OCI-M2 (cell line): ENCODE measurements around the gene CRACDL.

Source experiments
- DNase-seq: peaks from one replicate; lab custom pipeline; 2025; ENCODE audit not compliant: unreplicated experiment; lab: John Stamatoyannopoulos, UW

CRACDL gene

DNA sequence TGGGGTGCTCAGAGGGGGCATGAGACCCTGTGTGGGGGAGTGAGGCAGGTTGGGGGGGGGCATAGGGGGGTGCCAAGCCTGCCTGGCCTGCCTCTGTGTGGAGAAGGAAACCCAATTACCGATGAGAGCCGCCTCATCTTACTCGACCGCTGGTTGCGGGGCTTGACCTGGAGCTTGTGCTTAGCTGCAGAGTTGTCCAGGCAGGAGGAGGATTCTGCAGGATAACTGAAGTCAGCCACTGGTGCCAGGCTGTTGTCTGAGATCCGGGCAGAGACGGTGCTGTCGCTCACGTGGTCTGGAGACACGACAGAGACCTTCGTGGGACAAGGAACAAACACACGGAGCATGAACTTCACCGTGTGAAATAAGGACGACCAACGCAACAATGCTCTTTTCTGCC is 109.2 kb downstream of the CRACDL start:
- DNase-seq = no peak

DNA sequence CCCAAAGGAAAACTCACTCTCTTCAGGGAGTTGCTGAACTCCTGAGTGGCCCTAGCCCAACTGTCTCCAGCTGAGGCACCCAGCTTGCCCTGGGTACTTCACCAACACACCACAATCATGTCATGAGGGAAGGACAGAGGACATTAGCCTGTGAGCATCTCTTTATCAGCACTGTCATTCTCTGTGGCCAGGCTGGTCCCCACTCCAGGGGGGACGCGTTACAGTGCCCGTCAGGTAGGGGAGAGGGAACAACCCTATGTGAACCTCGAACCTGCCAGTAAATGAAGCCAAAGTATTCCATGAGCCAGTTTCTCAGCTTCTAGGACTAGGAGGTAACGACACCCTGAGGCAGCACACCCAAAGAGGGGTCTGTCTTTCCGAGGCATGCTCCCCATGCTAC is 110.2 kb downstream of the CRACDL start:
- DNase-seq = no peak

DNA sequence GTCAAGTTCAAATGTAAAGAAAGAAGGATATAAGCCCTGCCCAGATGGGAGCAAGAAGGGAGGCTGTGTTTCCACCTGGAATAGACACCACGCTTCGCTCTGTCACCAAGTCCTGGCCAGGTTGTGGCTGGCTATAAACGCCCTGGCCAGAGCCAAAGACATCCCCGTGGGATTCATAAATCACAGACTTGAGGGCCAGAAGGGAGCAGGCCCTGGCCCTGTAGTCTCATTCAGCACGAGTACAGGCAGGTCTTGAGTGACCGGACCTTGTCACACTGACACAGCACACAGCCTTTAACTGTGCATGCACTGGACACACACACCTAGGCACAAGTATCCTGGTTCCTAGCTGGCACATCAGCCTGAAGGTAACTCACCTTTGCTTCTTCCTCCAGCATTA is 110.6 kb downstream of the CRACDL start:
- no peak for DNase-seq

DNA sequence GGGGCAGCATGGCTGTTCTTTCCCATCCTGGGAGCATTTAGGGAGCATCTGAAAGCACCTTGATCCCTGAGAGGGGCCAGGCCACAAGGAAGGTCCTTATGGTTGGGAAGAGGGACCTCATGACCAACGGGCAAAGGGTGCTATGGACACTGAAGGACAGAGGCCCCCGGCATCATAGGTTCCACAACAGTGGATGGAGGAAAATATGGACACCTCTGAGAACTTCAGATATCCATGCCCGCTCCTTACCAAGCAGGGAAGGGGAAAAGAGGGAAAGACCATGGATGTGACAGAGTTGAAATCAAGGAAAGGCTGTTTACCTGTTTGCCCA is 111.0 kb downstream of the CRACDL start:
- no peak for DNase-seq

DNA sequence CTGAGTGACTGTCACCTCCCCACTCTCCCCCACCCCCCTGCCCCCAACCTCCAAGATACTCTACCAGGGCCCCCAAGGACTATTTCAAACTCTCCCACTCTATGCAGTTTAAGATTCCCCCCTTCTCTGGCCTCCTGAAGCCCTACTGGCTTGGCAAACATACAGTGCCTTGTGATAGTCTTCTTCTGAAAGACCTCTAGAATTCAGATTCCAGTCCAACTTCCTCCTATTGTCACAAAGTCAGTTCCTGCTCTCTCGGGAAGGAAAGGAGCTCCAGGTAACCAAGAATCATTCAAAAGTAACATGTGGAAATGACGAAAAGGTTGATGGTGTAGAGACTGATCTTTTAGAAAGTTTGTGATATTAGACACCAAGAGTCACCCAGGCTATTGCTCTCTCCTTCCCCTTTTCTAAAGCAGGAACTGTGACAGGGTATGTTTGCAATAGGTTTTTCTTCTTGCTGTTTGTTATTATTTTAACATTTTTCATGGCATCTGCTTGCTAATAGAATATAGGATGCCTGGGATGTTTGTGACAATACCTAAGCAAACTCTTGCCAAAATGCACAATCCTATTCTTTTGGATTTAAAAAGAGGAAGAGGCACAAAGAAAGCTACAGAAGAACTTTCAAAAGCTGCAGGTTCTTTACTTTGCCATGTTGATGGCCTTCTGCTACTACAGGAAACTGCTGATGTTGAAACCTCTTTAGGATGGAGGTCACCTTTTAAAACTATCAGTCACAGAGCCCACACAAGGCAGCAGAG is 111.6 kb downstream of the CRACDL start:
- DNase-seq = no peak

DNA sequence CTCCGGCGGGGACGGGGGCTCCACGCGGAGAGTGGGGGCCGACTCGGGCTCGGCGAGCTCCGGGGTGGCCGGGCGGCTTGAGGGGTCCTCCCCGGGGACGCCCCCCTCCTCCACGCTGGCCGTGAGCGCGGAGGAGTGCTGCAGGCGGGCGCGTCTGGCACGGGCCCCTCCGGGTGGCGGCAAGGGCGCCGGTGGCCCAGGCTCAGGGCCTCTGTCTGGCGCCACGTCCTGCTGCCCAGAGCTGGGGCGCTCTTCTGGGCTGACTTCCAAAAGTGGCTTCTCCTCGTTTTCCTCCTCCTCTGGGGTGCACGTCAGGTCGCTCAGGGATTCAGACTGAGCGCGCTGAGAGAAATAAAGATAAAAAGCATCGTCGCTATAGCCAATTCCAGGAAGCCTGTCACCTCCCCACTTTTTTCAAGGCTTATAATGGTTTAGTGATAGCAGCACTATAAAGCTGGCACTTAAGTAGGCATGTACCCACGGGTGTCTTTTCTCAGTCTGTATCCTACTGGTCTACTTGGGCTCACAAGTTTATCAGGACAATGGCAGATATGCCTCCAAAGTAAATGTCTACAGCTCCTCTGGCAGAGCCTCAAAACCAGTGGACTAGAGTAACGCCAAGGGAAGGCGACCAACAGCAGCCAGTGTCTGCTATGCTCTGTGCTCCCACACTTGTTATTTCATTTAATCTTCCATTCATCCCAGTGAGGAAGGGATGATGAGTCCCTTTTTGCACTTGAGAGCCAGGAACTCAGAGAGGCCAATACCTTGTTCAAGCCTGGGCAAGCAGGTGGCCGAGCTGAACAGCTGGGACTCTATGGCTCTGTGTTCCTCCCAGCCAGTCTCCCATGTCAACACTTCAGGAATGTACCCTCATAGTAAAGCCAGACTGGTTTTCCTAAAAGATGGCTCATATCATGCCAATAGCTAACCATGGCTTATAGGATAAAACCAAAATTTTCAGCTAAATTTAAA is 112.5 kb downstream of the CRACDL start:
- DNase-seq = no peak

DNA sequence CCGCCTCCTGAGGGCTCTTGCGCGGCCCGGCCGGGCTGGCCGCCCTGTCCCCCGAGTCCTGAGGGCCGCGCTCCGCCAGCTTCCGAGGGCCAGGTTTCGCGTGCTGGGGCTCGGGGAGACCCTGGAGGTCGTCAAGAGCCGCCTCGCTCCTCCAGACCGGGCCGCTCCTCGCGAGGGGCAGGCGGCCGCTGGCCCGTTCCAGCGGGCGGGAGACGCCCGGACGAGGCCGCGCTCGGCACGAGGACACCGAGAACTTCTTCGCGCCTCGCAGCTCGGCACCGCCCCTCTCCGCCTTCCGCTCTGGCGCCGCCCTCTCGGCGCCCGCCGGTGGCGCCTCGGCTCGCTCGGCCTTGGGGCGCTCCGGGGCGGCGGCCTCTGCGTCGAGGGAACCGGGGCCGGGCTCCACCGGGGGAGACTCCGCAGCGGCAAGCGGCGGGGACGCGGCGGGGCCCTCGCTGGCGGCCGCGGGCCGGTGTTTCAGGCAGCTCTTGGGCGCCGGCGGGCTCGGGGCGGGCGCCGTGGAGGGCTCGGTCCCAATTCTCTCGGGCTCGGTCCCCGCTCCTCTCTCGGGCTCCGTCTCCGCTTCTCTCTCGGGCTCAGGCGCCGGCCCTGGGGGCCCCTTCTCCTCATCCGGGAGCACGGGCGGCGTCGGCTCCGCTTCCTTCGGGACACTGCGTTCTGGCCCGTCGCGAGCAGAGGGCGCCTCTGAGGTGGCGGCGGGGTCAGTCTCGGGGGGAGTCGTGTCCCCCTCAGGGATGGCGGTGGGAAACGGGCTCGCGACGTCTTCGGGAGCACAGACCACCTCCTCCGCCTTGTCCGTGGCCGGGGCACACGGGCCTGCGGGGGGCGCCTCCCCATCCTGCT is 113.5 kb downstream of the CRACDL start:
- DNase-seq = no peak

DNA sequence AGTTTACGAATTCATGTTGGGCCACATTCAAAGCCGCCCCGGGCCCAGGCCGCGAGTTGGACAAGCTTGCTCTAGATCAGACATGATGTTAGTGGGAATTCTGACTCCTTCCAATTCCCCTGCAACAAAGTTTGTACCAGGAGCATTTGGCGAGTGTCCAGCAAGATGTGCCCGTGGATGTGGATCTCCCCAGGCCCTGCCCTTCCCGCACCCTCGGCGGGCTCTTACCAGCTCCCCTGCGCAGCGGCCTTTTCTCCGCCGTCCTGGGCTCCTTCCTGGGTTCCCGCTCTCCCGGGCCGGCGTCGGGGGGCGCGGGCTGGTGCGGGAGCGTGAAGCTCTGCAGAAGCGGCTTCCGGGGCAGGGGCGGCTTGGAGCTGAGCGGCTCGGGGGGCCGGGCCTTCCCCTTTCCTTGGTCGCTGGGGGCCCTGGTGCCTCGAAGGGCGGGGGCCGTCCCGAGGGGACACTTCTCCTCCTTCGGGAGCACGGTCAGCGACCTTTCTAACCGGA is 114.3 kb downstream of the CRACDL start:
- no peak for DNase-seq

DNA sequence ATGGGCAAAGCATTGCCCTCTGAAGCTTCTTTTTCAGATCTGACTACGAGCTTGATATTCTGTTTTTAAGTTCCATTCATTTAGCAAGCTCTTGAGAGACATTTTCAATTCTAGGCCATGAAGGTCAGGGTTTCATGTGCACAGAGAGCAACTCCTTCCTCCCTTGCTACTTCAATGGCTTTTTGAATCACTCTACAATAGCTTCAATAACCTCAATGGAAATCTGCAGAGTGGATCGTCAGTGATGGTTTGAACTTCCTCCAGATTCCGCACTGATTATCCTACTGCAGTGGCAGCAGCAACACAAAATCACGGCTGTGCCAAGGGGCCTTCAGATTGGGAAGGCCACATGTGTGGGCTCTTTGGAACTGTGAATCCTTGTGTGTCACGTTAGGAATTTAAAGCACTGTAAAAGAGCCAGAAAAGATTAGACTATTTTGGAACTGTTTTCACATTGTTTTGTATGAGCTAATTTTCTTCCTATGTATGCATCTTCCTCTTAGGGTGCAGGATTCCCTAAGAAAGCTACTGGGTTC is 116.7 kb downstream of the CRACDL start:
- no peak for DNase-seq

DNA sequence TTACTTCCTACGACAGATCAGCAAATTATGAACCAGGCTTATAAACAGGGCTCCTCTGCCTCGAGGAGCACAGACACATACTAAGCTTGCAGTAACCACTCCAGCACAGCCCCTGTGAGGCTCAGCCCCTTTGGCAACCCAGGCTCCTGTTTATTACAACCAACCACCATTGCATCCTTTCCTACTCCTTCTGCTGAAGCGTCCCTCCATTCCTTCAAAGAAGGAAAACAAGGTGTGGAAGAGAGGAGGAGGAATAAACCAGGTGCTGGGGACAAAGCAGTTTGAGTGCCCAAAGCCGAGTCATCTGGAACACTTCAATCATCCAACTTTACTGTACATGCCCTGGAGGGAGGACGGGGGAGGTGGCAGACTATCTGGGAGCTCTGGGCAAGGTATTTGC is 117.9 kb downstream of the CRACDL start:
- DNase-seq = no peak

DNA sequence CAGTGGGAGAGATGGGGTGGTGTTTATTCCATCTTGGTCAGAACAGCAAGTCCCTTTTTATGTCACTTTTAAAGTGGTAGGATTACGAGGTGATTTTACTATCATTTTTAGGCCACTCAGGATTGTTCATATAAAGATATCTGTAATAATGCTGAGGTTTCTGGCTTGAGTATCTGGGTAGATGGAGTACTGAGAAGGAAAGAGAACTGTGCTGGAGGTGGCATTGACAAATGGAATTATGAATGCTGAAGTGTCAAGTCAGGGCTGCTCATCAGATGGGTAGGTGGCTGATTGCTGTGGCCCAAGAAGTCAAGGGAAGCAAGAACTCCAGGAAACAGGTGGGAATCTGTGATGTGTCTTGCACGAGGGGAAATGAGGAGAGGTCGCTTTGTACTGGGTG is 119.7 kb downstream of the CRACDL start:
- no peak for DNase-seq

DNA sequence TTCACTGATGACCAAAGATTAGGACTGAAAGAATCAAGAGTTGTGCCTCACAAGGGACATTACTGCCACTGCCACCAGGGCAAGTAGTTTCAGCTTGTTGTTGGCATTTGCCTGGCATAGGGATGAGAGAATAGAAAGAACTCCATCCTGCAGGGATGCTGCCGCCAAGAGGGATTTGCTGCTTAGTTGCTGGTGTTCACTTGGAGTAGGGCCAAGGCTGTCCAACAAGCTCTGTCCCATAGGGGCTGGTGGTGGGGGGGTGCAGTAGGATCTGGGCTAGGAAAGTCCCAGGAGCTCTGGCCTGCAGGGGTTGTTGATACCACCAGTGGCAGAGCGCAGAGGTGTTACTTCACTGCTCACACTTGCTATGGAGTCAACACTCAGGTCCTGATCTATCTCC is 120.2 kb downstream of the CRACDL start:
- no peak for DNase-seq

DNA sequence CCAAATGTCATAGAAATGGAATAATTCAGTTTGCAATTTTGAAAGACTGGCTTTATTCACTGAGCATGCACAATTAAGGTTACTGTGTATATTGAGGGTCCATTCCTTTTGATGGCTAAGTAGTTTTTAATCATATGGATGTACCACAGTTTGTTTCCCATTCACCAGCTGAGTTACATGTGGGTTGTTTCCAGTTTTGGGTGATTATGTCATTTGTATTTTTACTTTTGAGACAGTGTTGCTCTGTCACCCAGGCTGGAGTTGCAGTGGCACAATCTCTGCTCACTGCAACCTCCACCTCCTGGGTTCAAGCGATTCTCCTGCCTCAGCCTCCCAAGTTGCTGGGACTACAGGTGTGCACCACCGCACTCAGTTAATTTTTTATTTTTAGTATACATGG is 124.3 kb downstream of the CRACDL start:
- DNase-seq = no peak

DNA sequence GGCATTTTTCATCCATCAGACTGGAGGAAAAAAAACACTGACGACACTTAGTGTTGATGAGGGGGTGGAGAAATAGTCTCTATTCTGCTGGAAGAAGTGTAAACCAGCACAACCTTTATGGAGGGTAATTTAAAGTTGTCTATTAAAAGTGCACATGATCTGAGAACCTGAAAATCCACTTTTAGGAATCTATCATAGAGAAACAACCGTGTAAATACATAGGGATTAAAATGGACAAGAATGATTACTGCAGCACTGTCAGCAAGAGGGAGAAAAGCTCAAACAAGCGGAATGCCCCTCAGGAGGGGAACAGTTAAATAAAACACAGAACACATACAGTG is 125.5 kb downstream of the CRACDL start:
- no peak for DNase-seq

DNA sequence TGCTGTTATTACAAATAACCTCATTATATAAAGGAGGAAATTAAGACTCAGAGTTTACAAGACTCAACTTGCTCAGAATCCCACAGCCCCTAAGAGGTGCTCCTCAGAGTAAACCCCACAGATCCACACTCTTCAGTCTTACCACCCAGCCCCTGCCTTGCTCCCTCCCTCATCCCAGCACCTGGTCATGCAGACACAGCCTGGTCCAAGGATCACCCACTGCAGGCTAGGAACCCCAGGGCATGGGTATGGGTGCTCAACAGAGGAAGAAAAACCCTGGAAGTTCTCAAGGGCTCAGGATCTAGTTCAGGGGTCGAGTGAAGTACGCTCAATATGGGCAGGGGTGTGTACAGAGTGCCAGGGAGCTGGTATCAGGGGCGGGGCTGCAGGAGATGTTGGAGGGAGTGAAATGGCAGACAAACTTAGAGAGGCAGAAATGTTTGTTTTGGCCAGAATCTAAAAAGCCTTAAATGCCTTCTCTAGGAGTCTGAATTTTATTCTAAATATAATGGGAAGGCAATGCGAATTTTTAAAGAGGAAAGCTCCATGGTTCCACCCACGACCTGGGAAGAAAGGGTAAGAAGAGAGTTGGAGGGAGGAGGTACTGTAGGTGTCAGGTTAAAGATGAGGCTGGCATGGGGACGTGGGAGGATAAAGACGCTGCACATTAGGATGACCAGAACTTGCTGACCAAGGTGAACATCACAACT is 126.0 kb downstream of the CRACDL start:
- DNase-seq = no peak

DNA sequence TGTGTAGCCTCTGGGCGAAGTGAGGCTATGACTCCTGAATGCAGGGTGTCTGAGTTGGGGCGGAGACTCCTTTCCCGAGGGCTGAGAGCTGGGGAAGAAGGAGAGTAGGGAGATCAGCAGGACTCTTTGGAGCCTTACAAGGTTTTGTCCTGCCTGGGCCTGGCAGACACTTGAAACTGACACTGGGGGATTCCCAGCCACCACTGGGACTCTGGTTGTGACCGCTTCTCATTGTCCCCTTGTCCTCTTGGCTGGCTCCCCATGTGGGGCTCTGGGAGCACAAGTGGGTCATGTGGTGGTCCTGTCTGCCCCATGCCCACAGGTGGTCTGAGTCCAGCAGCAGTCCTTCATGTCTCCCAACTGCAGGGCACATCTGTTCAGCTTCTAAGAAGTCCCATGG is 126.9 kb downstream of the CRACDL start:
- no peak for DNase-seq

DNA sequence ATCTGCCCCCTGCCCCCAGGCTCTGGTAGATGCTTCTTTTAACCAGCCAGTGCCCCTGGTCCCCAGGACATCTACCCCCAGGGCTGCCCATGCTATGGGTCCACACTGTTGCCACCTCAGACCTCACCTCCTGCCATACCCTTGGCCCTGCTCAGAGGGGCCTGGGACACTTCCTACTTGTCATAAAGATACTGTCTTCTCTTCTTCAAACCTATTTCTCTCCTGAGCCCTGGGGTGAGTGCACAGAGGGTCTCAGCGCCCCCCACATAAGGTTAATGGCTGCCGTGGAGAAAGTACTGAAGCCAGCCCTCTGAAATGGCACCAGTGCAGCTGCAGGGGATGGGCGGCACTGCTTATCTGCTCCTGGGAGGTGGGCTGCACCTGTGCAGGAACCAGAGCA is 127.5 kb downstream of the CRACDL start:
- no peak for DNase-seq

DNA sequence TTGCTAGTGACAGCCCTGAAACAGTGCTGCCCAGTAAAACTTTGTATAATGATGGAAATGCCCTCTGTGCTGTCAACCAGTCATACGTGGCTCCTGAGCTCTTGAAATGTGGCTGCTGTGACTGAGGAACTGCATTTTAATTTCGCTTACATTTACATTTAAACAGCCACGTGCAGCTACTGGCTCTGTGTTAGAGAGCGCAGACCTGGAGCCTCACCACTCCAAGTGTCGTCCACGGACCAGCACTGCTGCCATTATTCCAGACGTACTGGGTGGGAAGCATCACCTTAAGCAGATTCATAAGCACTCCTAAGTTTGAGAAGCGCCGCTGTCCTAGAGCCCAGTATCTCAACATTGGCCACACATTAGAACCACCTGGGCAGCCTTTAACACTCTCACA is 128.1 kb downstream of the CRACDL start:
- DNase-seq = no peak

DNA sequence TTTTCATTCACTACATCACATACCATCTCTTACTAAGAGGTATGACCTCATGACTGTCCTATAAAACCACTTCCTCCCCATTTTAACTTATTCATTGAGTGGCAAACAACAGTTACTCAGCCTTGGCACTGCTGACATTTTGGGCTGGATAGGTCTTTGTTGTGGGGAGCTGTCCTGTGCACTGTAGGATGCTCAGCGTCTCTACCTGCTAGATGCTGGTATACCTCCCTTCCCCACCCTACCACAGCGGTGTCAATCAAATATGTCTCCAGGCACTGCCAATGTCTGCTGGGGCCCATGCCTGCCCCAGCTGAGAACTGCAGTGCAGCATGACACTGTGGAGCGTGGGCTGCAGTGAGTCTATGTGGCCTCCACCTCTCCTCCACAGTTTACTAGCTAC is 128.8 kb downstream of the CRACDL start:
- DNase-seq = no peak

DNA sequence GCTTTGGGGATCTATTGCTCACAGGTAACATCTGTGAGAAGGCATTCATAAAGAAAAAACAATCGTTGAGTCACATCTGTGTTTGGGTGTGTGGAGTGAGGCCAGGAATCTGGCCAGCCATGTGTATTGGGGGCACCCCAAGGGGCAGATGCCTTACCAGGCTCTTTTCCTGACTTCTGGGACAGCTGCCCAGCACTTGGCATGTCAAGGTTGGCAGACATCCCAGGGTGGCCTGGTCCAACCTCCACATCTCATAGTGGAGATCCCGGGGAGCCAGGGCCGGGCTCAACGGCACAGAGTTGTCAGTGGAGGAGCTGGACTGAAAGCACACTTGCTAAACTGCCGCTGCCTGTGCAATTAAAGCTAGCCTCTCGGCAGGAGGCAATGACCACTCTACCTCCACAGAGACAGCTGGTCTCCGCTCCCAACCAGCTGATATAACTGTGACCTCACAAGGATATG is 129.8 kb downstream of the CRACDL start:
- no peak for DNase-seq
